ENCODE data around the gene PYM1.

The PYM1 gene

DNA sequence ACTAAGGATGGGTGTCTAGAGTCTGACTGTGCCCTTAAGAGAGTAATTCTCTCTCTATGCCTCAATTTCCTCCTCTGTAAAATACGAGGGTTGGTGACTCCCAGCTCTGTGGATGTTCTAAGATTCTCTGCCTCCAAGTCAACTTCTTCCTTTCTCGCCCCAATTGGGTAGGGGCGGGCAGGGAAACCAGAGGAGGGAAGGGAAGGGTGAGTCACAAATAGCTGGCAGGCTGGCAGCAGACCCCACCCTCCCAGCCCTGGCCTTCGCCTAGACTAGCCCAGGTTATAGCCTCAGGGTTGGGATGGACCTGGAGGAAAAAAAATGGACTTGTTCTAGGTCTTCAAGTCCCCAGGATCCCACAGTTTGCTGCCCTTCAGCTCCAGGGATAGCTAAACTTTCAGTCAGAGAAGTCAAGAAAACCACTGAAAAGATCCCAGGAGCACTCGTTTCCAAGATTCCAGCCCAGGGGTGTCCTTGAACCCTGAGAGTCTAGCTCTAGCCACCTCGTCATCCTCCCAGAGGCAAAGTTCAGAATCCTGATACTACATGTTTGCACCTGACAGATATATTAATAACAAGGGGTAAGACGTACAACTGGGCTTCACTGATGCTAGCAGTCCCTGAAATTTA, 5.6 kb upstream of the PYM1 start:
- H3F3A ChIP-seq (ENCODE audit: insufficient read depth, low read length) = peaks cover 6% of the 10 kb centered on the region

DNA sequence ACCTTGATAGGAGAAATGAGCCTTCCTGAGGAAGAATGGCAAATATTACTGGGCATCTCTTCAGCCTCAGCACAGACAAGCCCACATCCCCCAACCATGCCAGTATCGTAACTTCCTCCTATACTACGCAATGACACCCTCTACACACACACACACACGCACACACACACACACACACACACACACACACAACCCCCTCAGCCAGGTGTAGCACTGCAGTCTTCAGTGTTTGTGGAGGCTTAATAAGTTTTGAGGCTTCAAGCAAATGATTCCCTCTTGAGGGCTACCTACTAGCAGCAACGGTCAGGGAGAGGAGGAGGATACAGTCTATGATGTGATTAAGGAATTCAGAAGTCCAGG, 4.8 kb upstream of the PYM1 start:
- H3K9me3 ChIP-seq (ENCODE audit: low read length) = no peaks in the 10 kb centered on the region
- peak overlapping the region; percentile 100 for H3K27ac ChIP-seq (ENCODE audit: low read depth, low read length, poor library complexity, severe bottlenecking)
- TF ChIP-seq EZH2 (IDR thresholded peaks at IDR 0.05; ENCODE audit: borderline replicate concordance, low read length) = no peak
- TF ChIP-seq, protein P1, sequence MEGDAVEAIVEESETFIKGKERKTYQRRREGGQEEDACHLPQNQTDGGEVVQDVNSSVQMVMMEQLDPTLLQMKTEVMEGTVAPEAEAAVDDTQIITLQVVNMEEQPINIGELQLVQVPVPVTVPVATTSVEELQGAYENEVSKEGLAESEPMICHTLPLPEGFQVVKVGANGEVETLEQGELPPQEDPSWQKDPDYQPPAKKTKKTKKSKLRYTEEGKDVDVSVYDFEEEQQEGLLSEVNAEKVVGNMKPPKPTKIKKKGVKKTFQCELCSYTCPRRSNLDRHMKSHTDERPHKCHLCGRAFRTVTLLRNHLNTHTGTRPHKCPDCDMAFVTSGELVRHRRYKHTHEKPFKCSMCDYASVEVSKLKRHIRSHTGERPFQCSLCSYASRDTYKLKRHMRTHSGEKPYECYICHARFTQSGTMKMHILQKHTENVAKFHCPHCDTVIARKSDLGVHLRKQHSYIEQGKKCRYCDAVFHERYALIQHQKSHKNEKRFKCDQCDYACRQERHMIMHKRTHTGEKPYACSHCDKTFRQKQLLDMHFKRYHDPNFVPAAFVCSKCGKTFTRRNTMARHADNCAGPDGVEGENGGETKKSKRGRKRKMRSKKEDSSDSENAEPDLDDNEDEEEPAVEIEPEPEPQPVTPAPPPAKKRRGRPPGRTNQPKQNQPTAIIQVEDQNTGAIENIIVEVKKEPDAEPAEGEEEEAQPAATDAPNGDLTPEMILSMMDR (IDR thresholded peaks at IDR 0.05; ENCODE audit: low read length) = no peak
- H3K9ac ChIP-seq (ENCODE audit: low read length) = peak overlapping the region; percentile 99
- peak overlapping the region; percentile 95 for H3K4me3 ChIP-seq (ENCODE audit: low read depth, low read length, poor library complexity, severe bottlenecking)
- peaks cover 6% of the 10 kb centered on the region for H3F3A ChIP-seq (ENCODE audit: insufficient read depth, low read length)
- no peaks in the 10 kb centered on the region for H3K27me3 ChIP-seq (ENCODE audit: insufficient read depth, low read length)
- no peaks in the 10 kb centered on the region for H4K20me1 ChIP-seq (ENCODE audit: insufficient read depth, low read length)
- no peaks in the 10 kb centered on the region for H3K9me2 ChIP-seq (ENCODE audit: low read depth, low read length)
- peak overlapping the region; percentile 93 for H3K4me2 ChIP-seq (ENCODE audit: low read length)
- H3K36me3 ChIP-seq (ENCODE audit: insufficient read depth, low read length) = peaks cover 42% of the 10 kb centered on the region; the same call in 1 of the 2 replicates
- peaks cover 52% of the 10 kb centered on the region for H3K4me1 ChIP-seq (ENCODE audit: insufficient read depth, low read length, severe bottlenecking)
- H2AFZ ChIP-seq (ENCODE audit: low read length) = no peak overlapping the region
- peaks cover 20% of the 10 kb centered on the region for H3K79me2 ChIP-seq (ENCODE audit: insufficient read depth, low read length)

More for the DNA sequence above, 5.6 kb upstream of the PYM1 start:
- H3K27ac ChIP-seq (ENCODE audit: low read depth, low read length, poor library complexity, severe bottlenecking) = peak overlapping the region; percentile 100
- no peaks in the 10 kb centered on the region for H3K27me3 ChIP-seq (ENCODE audit: insufficient read depth, low read length)
- no peak overlapping the region for H2AFZ ChIP-seq (ENCODE audit: low read length)
- peak overlapping the region; percentile 95 for H3K4me3 ChIP-seq (ENCODE audit: low read depth, low read length, poor library complexity, severe bottlenecking)
- TF ChIP-seq, protein P1 (IDR thresholded peaks at IDR 0.05; ENCODE audit: low read length) = no peak
- no peak for TF ChIP-seq EZH2 (IDR thresholded peaks at IDR 0.05; ENCODE audit: borderline replicate concordance, low read length)
- no peaks in the 10 kb centered on the region for H3K9me2 ChIP-seq (ENCODE audit: low read depth, low read length)
- peaks cover 50% of the 10 kb centered on the region for H3K36me3 ChIP-seq (ENCODE audit: insufficient read depth, low read length)
- H4K20me1 ChIP-seq (ENCODE audit: insufficient read depth, low read length) = no peaks in the 10 kb centered on the region
- no peaks in the 10 kb centered on the region for H3K9me3 ChIP-seq (ENCODE audit: low read length)
- H3K4me1 ChIP-seq (ENCODE audit: insufficient read depth, low read length, severe bottlenecking) = peaks cover 48% of the 10 kb centered on the region
- peak overlapping the region; percentile 99 for H3K9ac ChIP-seq (ENCODE audit: low read length)
- H3K79me2 ChIP-seq (ENCODE audit: insufficient read depth, low read length) = peaks cover 20% of the 10 kb centered on the region
- H3K4me2 ChIP-seq (ENCODE audit: low read length) = peak overlapping the region; percentile 93

- Histone ChIP-seq H3K4me2 (ENCODE audit: low read length) (peak overlapping the region; percentile 93), H3K9me3 (ENCODE audit: low read length) (no peaks in the 10 kb centered on the region), H3K27me3 (ENCODE audit: insufficient read depth, low read length) (no peaks in the 10 kb centered on the region), H3K4me3 (ENCODE audit: low read depth, low read length, poor library complexity, severe bottlenecking) (peak overlapping the region; percentile 95), H3F3A (ENCODE audit: insufficient read depth, low read length) (peaks cover 6% of the 10 kb centered on the region), H2AFZ (ENCODE audit: low read length) (no peak overlapping the region), H3K79me2 (ENCODE audit: insufficient read depth, low read length) (peaks cover 23% of the 10 kb centered on the region), H3K36me3 (ENCODE audit: insufficient read depth, low read length) (peaks cover 40% of the 10 kb centered on the region; the same call in 1 of the 2 replicates), H3K27ac (ENCODE audit: low read depth, low read length, poor library complexity, severe bottlenecking) (peak overlapping the region; percentile 100), H3K4me1 (ENCODE audit: insufficient read depth, low read length, severe bottlenecking) (peaks cover 52% of the 10 kb centered on the region), H3K9me2 (ENCODE audit: low read depth, low read length) (no peaks in the 10 kb centered on the region), H4K20me1 (ENCODE audit: insufficient read depth, low read length) (no peaks in the 10 kb centered on the region), H3K9ac (ENCODE audit: low read length) (peak overlapping the region; percentile 99)
- TF ChIP-seq, protein P1 (IDR thresholded peaks at IDR 0.05; ENCODE audit: low read length) = no peak
- no peak for TF ChIP-seq EZH2 (IDR thresholded peaks at IDR 0.05; ENCODE audit: borderline replicate concordance, low read length)
These were observed 4.3 kb upstream of the PYM1 start for GRCh38 chr12:55931780-55932550.

Measured in OCI-LY1 (cell line).